22Rv1 (cell line): ENCODE data around the gene TCN2.

Experiments
- CTCF ChIP-seq: fragments of 450-650 bp; IDR thresholded peaks from 2 replicates; pipeline ENCODE4 v1.5.1; 2017; ENCODE audit warnings: mild to moderate bottlenecking
- ZFX ChIP-seq: fragments of 450-650 bp; IDR thresholded peaks from 2 replicates; pipeline ENCODE4 v1.6.1; 2017; ENCODE audit warnings: antibody characterized with exemption, borderline replicate concordance

GRCh38 chr22:30582788-30583545, 24.0 kb upstream of the TCN2 start:
- TF ChIP-seq CTCF (no peak), ZFX (no peak)
